Measurements from ENCODE around the gene MUC20.

The MUC20 gene

GRCh38 chr3:195761123-195761566, 40.4 kb downstream of the MUC20 start:
- H3K4me3 ChIP-seq (replicated peaks; ENCODE audit: low read depth, low read length) = no peak overlapping the region
- H3K36me3 ChIP-seq (ENCODE audit: control insufficient read depth, insufficient read depth, low read length) = no peaks in the 10 kb centered on the region
- DNase-seq (ENCODE audit: extremely low read depth, insufficient read length) = no peak
- no peaks in the 10 kb centered on the region; the same call in none of the 2 replicates for H3K27me3 ChIP-seq (replicated peaks; ENCODE audit: control insufficient read depth, insufficient read depth, low read length)
- TF ChIP-seq CTCF (IDR thresholded peaks at IDR 0.05; ENCODE audit: insufficient read depth, low read length, poor library complexity, severe bottlenecking) = no peak

- Histone ChIP-seq H3K27me3 (replicated peaks; ENCODE audit: control insufficient read depth, insufficient read depth, low read length) (no peaks in the 10 kb centered on the region; the same call in none of the 2 replicates), H3K36me3 (ENCODE audit: control insufficient read depth, insufficient read depth, low read length) (no peaks in the 10 kb centered on the region), H3K4me3 (replicated peaks; ENCODE audit: low read depth, low read length) (no peak overlapping the region)
- no peak for DNase-seq (ENCODE audit: extremely low read depth, insufficient read length)
- no peak for TF ChIP-seq CTCF (IDR thresholded peaks at IDR 0.05; ENCODE audit: insufficient read depth, low read length, poor library complexity, severe bottlenecking)
Observed at GRCh38 chr3:195761567-195762248, 40.9 kb downstream of the MUC20 start.

- no peaks in the 10 kb centered on the region; the same call in 1 of the 2 replicates for H3K27me3 ChIP-seq (replicated peaks; ENCODE audit: control insufficient read depth, insufficient read depth, low read length)
- DNase-seq (ENCODE audit: extremely low read depth, insufficient read length) = no peak
- H3K4me3 ChIP-seq (replicated peaks; ENCODE audit: low read depth, low read length) = no peak overlapping the region
- no peak for TF ChIP-seq CTCF (IDR thresholded peaks at IDR 0.05; ENCODE audit: insufficient read depth, low read length, poor library complexity, severe bottlenecking)
- H3K36me3 ChIP-seq (ENCODE audit: control insufficient read depth, insufficient read depth, low read length) = no peaks in the 10 kb centered on the region
Observed at GRCh38 chr3:195762249-195762585, 41.4 kb downstream of the MUC20 start.

GRCh38 chr3:195762611-195763010, 41.8 kb downstream of the MUC20 start:
- DNase-seq (ENCODE audit: extremely low read depth, insufficient read length) = no peak
- H3K27me3 ChIP-seq (replicated peaks; ENCODE audit: control insufficient read depth, insufficient read depth, low read length) = no peaks in the 10 kb centered on the region; the same call in 1 of the 2 replicates
- no peak overlapping the region for H3K4me3 ChIP-seq (replicated peaks; ENCODE audit: low read depth, low read length)
- H3K36me3 ChIP-seq (ENCODE audit: control insufficient read depth, insufficient read depth, low read length) = no peaks in the 10 kb centered on the region
- TF ChIP-seq CTCF (IDR thresholded peaks at IDR 0.05; ENCODE audit: insufficient read depth, low read length, poor library complexity, severe bottlenecking) = no peak

GRCh38 chr3:195763076-195763830, 42.5 kb downstream of the MUC20 start:
- no peak for DNase-seq (ENCODE audit: extremely low read depth, insufficient read length)
- H3K27me3 ChIP-seq (replicated peaks; ENCODE audit: control insufficient read depth, insufficient read depth, low read length) = no peaks in the 10 kb centered on the region
- no peak overlapping the region for H3K4me3 ChIP-seq (replicated peaks; ENCODE audit: low read depth, low read length)
- TF ChIP-seq CTCF (IDR thresholded peaks at IDR 0.05; ENCODE audit: insufficient read depth, low read length, poor library complexity, severe bottlenecking) = no peak
- no peaks in the 10 kb centered on the region for H3K36me3 ChIP-seq (ENCODE audit: control insufficient read depth, insufficient read depth, low read length)

All from GM06990 (cell line).